Activated T-cell treated with anti-CD3 and anti-CD28 coated beads for 24 hours (primary cell): ENCODE data around the gene WSB1.

Experiments
- DNase-seq: peaks from one replicate; pipeline ENCODE4 v3.0.0-alpha.2; 2020; ENCODE audit warnings: low read depth

WSB1 gene

DNA sequence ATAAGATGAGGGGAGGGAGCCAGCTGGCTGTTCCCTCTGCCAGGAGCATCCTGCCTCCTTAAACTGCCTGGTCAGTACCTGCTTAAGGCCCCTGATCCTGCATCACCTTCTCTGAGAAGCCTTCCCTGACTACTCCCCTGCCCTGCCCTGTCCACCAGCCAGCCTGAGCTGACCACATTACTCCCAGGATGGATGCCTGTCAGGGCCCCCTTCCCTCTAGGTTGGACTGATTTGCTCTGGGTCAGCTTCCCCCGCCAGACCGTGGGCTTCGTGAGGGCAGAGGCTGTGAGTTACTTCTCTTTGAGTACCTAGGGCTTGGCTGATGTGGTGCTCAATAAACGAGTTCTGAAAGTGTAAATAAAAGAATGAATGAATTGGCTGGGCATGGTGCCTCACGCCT, 63.3 kb downstream of the WSB1 start:
- DNase-seq = no peak

DNA sequence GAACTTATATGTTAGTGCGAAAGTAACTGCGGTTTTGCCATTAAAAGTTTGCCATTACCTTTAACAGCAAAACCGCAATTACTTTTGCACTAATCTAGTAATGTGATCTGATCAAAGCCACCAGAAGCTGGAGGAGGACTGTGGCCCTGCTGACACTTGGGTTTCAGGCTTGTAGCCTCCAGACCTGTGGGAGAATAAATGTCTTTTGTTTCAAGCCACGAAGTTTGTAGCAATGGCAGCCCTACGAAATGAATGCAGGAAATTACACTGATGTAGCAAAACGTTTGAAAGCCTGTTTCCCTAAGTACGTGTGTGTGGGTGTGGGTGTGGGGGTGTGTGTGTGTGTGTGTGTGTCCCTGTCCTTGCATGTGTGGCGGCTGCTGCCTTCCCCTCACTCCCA, 66.6 kb downstream of the WSB1 start:
- no peak for DNase-seq

DNA sequence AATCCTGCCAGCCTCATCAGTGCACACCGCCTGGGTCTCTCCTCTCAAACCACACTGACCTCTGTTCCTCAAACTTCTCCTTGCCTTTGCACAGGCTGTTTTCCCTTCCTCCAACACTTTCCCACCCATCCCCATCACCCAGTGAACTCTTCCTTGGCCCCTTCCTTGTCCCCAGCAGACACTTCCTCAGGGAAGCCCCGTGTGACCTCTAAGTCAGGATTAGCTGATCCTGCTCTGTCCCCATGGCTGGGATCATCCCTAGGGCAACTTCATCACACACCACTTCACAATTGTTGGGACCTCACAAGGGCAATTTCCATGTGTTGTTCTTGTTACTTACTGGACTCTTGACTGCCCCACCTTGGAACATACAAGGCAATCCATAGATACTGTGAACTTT, 67.8 kb downstream of the WSB1 start:
- no peak for DNase-seq

DNA sequence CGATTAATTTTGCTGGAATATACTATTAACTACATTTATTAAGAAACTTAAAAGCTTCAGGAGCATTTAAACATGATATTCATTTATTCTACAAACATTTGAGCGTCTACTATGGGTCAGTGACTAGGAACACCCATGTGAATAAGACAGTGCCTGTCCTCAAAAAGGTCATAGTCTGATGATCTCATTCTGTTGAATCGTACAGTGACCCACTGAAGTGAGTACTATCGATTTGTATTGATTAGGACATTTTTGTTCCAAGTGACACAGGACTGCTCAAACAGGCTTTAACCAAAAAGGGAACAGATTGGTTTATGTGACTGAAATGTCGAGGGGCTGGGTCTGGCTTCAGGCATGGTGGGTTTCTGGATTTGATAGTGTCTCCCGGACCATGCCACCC, 68.6 kb downstream of the WSB1 start:
- DNase-seq = no peak

DNA sequence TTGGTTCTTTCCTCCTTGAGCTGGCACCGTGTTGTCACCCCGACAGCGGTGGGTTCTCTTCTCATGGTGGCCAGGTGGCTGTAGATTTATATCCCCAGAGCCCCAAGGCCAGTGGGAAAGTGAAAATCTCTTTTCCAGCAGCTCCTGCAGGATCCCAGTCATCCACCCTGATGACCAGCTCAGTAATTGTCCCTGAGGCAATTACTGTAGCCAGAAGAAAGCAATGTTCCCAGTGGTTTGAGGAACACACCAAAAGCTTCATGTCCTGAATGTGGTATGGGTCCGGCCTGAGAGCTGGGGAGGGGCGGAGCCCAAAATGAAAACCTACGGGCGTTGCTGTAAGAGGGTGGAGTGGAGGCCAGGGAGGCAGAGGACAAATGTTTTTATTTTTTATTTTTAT, 69.0 kb downstream of the WSB1 start:
- DNase-seq = no peak

DNA sequence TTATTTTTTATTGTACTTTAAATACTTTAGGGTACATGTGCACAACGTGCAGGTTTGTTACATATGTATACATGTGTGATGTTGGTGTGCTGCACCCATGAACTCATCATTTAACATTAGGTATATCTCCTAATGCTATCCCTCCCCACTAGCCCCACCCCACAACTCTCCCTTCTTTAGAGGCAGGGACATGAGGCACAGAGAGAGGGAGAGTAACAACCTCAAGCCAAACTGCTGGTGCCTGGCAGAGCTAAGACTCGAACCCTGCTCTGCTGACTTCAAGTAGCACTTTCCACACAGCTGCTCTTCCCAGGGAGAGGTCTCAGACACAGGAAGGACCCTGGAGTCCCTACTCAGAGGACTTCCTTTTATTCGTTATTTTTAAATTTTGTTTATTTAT, 69.4 kb downstream of the WSB1 start:
- DNase-seq = no peak
